Effector memory CD4-positive, alpha-beta T cell (primary cell): ENCODE results near the gene APOO.

ENCODE experiments used
- DNase-seq, 3 donors: peaks; one replicate each; pipeline ENCODE4 v3.0.0-alpha.2; 2020
- H3K27ac ChIP-seq: 2 replicates; pipeline ENCODE4 v1.7.0; 2013; ENCODE audit warnings: mild to moderate bottlenecking, low read length, moderate library complexity; ENCODE audit not compliant: insufficient read depth, poor library complexity, severe bottlenecking
- H3K27me3 ChIP-seq: replicated peaks from 2 replicates; pipeline ENCODE4 v1.7.0; 2013; ENCODE audit warnings: mild to moderate bottlenecking, low read length; ENCODE audit not compliant: insufficient read depth, control insufficient read depth, poor library complexity, severe bottlenecking
- H3K36me3 ChIP-seq: 2 replicates; pipeline ENCODE4 v1.7.0; 2013; ENCODE audit warnings: mild to moderate bottlenecking, low read length, moderate library complexity; ENCODE audit not compliant: control insufficient read depth, insufficient read depth
- H3K4me1 ChIP-seq: 2 replicates; pipeline ENCODE4 v1.7.0; 2013; ENCODE audit warnings: low read length, mild to moderate bottlenecking; ENCODE audit not compliant: control insufficient read depth, insufficient read depth, poor library complexity, severe bottlenecking
- H3K4me3 ChIP-seq: 2 replicates; pipeline ENCODE4 v1.7.0; 2013; ENCODE audit warnings: low read length, low read depth, mild to moderate bottlenecking; ENCODE audit not compliant: insufficient read depth, poor library complexity, severe bottlenecking
- H3K9me3 ChIP-seq: 2 replicates; pipeline ENCODE4 v1.7.0; 2013; ENCODE audit warnings: mild to moderate bottlenecking, low read length, moderate library complexity; ENCODE audit not compliant: control insufficient read depth

Gene APOO

GRCh38 chrX:23851544-23851943 is 56.2 kb downstream of the APOO start:
- DNase-seq: no peak
- Histone ChIP-seq H3K27ac (no peak overlapping the region), H3K36me3 (no peaks in the 10 kb centered on the region), H3K4me1 (no peaks in the 10 kb centered on the region), H3K27me3 (no peaks in the 10 kb centered on the region), H3K4me3 (no peak overlapping the region), H3K9me3 (no peaks in the 10 kb centered on the region)

- Histone ChIP-seq H3K4me3 (no peak overlapping the region), H3K27me3 (no peaks in the 10 kb centered on the region), H3K4me1 (no peaks in the 10 kb centered on the region), H3K9me3 (no peaks in the 10 kb centered on the region), H3K27ac (no peak overlapping the region), H3K36me3 (no peaks in the 10 kb centered on the region)
- DNase-seq: no peak
These were observed 58.5 kb downstream of the APOO start for GRCh38 chrX:23849241-23849640.

GRCh38 chrX:23845351-23845817 is 62.4 kb downstream of the APOO start:
- Histone ChIP-seq H3K4me1 (no peaks in the 10 kb centered on the region), H3K4me3 (no peak overlapping the region), H3K36me3 (no peaks in the 10 kb centered on the region), H3K9me3 (no peaks in the 10 kb centered on the region), H3K27me3 (no peaks in the 10 kb centered on the region), H3K27ac (no peak overlapping the region)
- DNase-seq: no peak

- H3K4me1 ChIP-seq: no peaks in the 10 kb centered on the region
- H3K27ac ChIP-seq: no peak overlapping the region
- no peak overlapping the region for H3K4me3 ChIP-seq
- H3K27me3 ChIP-seq: no peaks in the 10 kb centered on the region
- DNase-seq: no peak
- H3K36me3 ChIP-seq: no peaks in the 10 kb centered on the region
- H3K9me3 ChIP-seq: no peaks in the 10 kb centered on the region
These were observed 63.1 kb downstream of the APOO start for GRCh38 chrX:23844502-23845138.

- no peaks in the 10 kb centered on the region for H3K9me3 ChIP-seq
- H3K27me3 ChIP-seq: no peaks in the 10 kb centered on the region
- no peaks in the 10 kb centered on the region for H3K36me3 ChIP-seq
- H3K27ac ChIP-seq: no peak overlapping the region
- no peak for DNase-seq
- no peak overlapping the region for H3K4me3 ChIP-seq
- H3K4me1 ChIP-seq: no peaks in the 10 kb centered on the region
These were observed 65.8 kb downstream of the APOO start for GRCh38 chrX:23841847-23842522.

GRCh38 chrX:23840674-23841073 is 67.1 kb downstream of the APOO start:
- no peak for DNase-seq
- no peaks in the 10 kb centered on the region for H3K27me3 ChIP-seq
- no peaks in the 10 kb centered on the region for H3K4me1 ChIP-seq
- H3K9me3 ChIP-seq: no peaks in the 10 kb centered on the region
- H3K27ac ChIP-seq: no peak overlapping the region
- H3K4me3 ChIP-seq: no peak overlapping the region
- H3K36me3 ChIP-seq: no peaks in the 10 kb centered on the region

GRCh38 chrX:23838953-23839352 is 68.8 kb downstream of the APOO start:
- no peak for DNase-seq
- no peaks in the 10 kb centered on the region for H3K36me3 ChIP-seq
- no peak overlapping the region for H3K27ac ChIP-seq
- no peaks in the 10 kb centered on the region for H3K27me3 ChIP-seq
- H3K9me3 ChIP-seq: no peaks in the 10 kb centered on the region
- no peak overlapping the region for H3K4me3 ChIP-seq
- no peaks in the 10 kb centered on the region for H3K4me1 ChIP-seq

GRCh38 chrX:23832721-23833120 is 75.0 kb downstream of the APOO start:
- no peaks in the 10 kb centered on the region for H3K4me1 ChIP-seq
- DNase-seq: no peak
- H3K9me3 ChIP-seq: no peaks in the 10 kb centered on the region
- H3K27me3 ChIP-seq: no peaks in the 10 kb centered on the region
- H3K4me3 ChIP-seq: no peak overlapping the region
- H3K36me3 ChIP-seq: no peaks in the 10 kb centered on the region
- H3K27ac ChIP-seq: no peak overlapping the region

GRCh38 chrX:23828881-23829280 is 78.9 kb downstream of the APOO start:
- no peaks in the 10 kb centered on the region for H3K36me3 ChIP-seq
- no peak for DNase-seq
- H3K9me3 ChIP-seq: no peaks in the 10 kb centered on the region
- no peaks in the 10 kb centered on the region for H3K4me1 ChIP-seq
- no peak overlapping the region for H3K27ac ChIP-seq
- no peak overlapping the region for H3K4me3 ChIP-seq
- no peaks in the 10 kb centered on the region for H3K27me3 ChIP-seq

GRCh38 chrX:23826653-23827052 is 81.1 kb downstream of the APOO start:
- no peaks in the 10 kb centered on the region for H3K4me1 ChIP-seq
- no peak overlapping the region for H3K27ac ChIP-seq
- H3K36me3 ChIP-seq: no peaks in the 10 kb centered on the region
- DNase-seq: no peak
- no peaks in the 10 kb centered on the region for H3K9me3 ChIP-seq
- H3K27me3 ChIP-seq: no peaks in the 10 kb centered on the region
- H3K4me3 ChIP-seq: no peak overlapping the region
